Neural cell (in vitro differentiated cells): Measurements from ENCODE around the gene DHX40. TPM values are rescaled to one million over a fixed set of nuclear protein-coding genes. Genes with fewer than 3 reads are reported as not detected.

Experiments
- H2AFZ ChIP-seq: fragments of 200-600, 300-800 bp; sonication (generic), shearing (Covaris generic); 2 replicates; pipeline ENCODE4 v1.6.0; 2014; ENCODE audit warnings: low read depth, mild to moderate bottlenecking, antibody characterized with exemption, low read length, moderate library complexity
- H3F3A ChIP-seq: fragments of 200-600 bp; shearing (Covaris generic); 2 replicates; pipeline ENCODE4 v1.6.1; 2016; ENCODE audit warnings: mild to moderate bottlenecking, moderate library complexity, mixed read lengths, antibody characterized with exemption, low read length; ENCODE audit not compliant: insufficient read depth, poor library complexity, severe bottlenecking
- H3K27ac ChIP-seq: fragments of 200-600, 300-800 bp; sonication (generic), shearing (Covaris generic); 2 replicates; pipeline ENCODE4 v1.5.1; 2014; ENCODE audit warnings: mild to moderate bottlenecking, low read length, moderate library complexity
- H3K27me3 ChIP-seq: fragments of 300-800, 200-600 bp; sonication (generic), shearing (Covaris generic); 2 replicates; pipeline ENCODE4 v1.6.0; 2014; ENCODE audit warnings: mild to moderate bottlenecking, low read depth, low read length, moderate library complexity; ENCODE audit not compliant: insufficient read depth
- H3K36me3 ChIP-seq: fragments of 300-800, 200-600 bp; sonication (generic), shearing (Covaris generic); 2 replicates; pipeline ENCODE4 v1.5.1; 2014; ENCODE audit warnings: mild to moderate bottlenecking, antibody characterized with exemption, low read length, moderate library complexity; ENCODE audit not compliant: insufficient read depth
- H3K4me2 ChIP-seq: fragments of 300-800, 200-600 bp; sonication (generic), shearing (Covaris generic); 2 replicates; pipeline ENCODE4 v1.6.0; 2014; ENCODE audit warnings: mild to moderate bottlenecking, low read length
- H3K4me3 ChIP-seq: fragments of 300-800, 200-600 bp; sonication (generic), shearing (Covaris generic); 2 replicates; pipeline ENCODE4 v1.5.1; 2014; ENCODE audit warnings: mild to moderate bottlenecking, low read length, moderate library complexity
- H3K79me2 ChIP-seq: fragments of 200-600 bp; shearing (Covaris generic); replicated peaks from 2 replicates; pipeline ENCODE4 v1.6.0; 2014; ENCODE audit warnings: mild to moderate bottlenecking, low read length, moderate library complexity; ENCODE audit not compliant: insufficient read depth
- H3K9ac ChIP-seq: fragments of 300-800, 200-600 bp; sonication (generic), shearing (Covaris generic); 2 replicates; pipeline ENCODE4 v1.6.1; 2016; ENCODE audit warnings: mild to moderate bottlenecking, low read length, mixed read lengths
- H3K9me2 ChIP-seq: fragments of 200-600 bp; shearing (Covaris generic); 2 replicates; pipeline ENCODE4 v1.6.1; 2016; ENCODE audit warnings: mild to moderate bottlenecking, low read length, mixed read lengths; ENCODE audit not compliant: insufficient read depth
- H3K9me3 ChIP-seq: fragments of 200-600, 300-800 bp; sonication (generic), shearing (Covaris generic); 2 replicates; pipeline ENCODE4 v1.6.1; 2016; ENCODE audit warnings: mild to moderate bottlenecking, mixed run types, low read length, moderate library complexity, mixed read lengths
- H4K20me1 ChIP-seq: fragments of 200-600 bp; shearing (Covaris generic); 2 replicates; pipeline ENCODE4 v1.6.1; 2016; ENCODE audit warnings: mild to moderate bottlenecking, mixed run types; ENCODE audit not compliant: insufficient read depth
- EP300 ChIP-seq: fragments of 450-650 bp; conservative IDR thresholded peaks from 2 replicates; pipeline ENCODE4 v1.6.1; 2014; ENCODE audit warnings: antibody characterized with exemption, mild to moderate bottlenecking, moderate library complexity; ENCODE audit not compliant: poor library complexity, severe bottlenecking
- EZH2 ChIP-seq: fragments of 200-600, 300-800 bp; shearing (Covaris generic), sonication (generic); IDR thresholded peaks from 2 replicates; pipeline ENCODE4 v1.6.1; 2014; ENCODE audit warnings: antibody characterized with exemption, low read length, borderline replicate concordance, mild to moderate bottlenecking; ENCODE audit not compliant: insufficient read depth, poor library complexity, severe bottlenecking
- MXI1 ChIP-seq: fragments of 450-650 bp; conservative IDR thresholded peaks from 2 replicates; pipeline ENCODE4 v1.6.1; 2014; ENCODE audit warnings: antibody characterized with exemption, mild to moderate bottlenecking; ENCODE audit not compliant: poor library complexity, severe bottlenecking
- POLR2AphosphoS5 ChIP-seq: IDR thresholded peaks from 2 replicates; pipeline ENCODE4 v1.6.1; 2012
- RAD21 ChIP-seq: fragments of 450-650 bp; conservative IDR thresholded peaks from 2 replicates; pipeline ENCODE4 v1.6.1; 2014; ENCODE audit warnings: antibody characterized with exemption, mild to moderate bottlenecking, moderate library complexity
- REST ChIP-seq: IDR thresholded peaks from 2 replicates; pipeline ENCODE4 v1.6.1; 2012; ENCODE audit warnings: borderline replicate concordance
- SMC3 ChIP-seq: fragments of 450-650 bp; conservative IDR thresholded peaks from 2 replicates; pipeline ENCODE4 v1.6.1; 2014; ENCODE audit warnings: antibody characterized with exemption, mild to moderate bottlenecking, moderate library complexity; ENCODE audit not compliant: poor library complexity
- TAF1 ChIP-seq: IDR thresholded peaks from 2 replicates; pipeline ENCODE4 v1.6.1; 2012; ENCODE audit warnings: low read depth
- polyA plus RNA-seq: library from polyadenylated mRNA; depleted of rRNA; stranded (reverse); fragments of >200 nt; gene quantifications from 2 replicates; pipeline ENCODE4 v1.2.3, GENCODE V29; 2014

The DHX40 gene
- polyA plus RNA-seq, 1 donor from 2014 or later = 130 TPM

GRCh38 chr17:59641799-59642484 is 76.5 kb downstream of the DHX40 start:
- Histone ChIP-seq H2AFZ (no peak overlapping the region), H3K27ac (no peak overlapping the region), H4K20me1 (no peaks in the 10 kb centered on the region), H3K27me3 (no peaks in the 10 kb centered on the region), H3K36me3 (no peaks in the 10 kb centered on the region), H3K4me3 (no peak overlapping the region), H3K4me2 (no peak overlapping the region), H3K79me2 (peaks cover 39% of the 10 kb centered on the region), H3K9ac (no peak overlapping the region), H3K9me3 (no peaks in the 10 kb centered on the region), H3K9me2 (no peaks in the 10 kb centered on the region), H3F3A (no peaks in the 10 kb centered on the region)
- TF ChIP-seq POLR2AphosphoS5 (no peak), MXI1 (no peak), SMC3 (no peak), REST (no peak), EP300 (no peak), TAF1 (no peak)

GRCh38 chr17:59642565-59642964 is 77.2 kb downstream of the DHX40 start:
- Histone ChIP-seq H2AFZ (no peak overlapping the region), H3K36me3 (no peaks in the 10 kb centered on the region), H3K27ac (no peak overlapping the region), H3K9ac (no peak overlapping the region), H3K9me3 (no peaks in the 10 kb centered on the region), H3K79me2 (peaks cover 38% of the 10 kb centered on the region), H3K27me3 (no peaks in the 10 kb centered on the region), H3K4me2 (no peak overlapping the region), H3K4me3 (no peak overlapping the region), H3K9me2 (no peaks in the 10 kb centered on the region), H3F3A (no peaks in the 10 kb centered on the region), H4K20me1 (no peaks in the 10 kb centered on the region)
- TF ChIP-seq MXI1 = no peak
- TF ChIP-seq EP300 = no peak
- no peak for TF ChIP-seq RAD21

GRCh38 chr17:59643159-59644140 is 78.0 kb downstream of the DHX40 start:
- TF ChIP-seq EZH2 (no peak), MXI1 (no peak), RAD21 (no peak)
- Histone ChIP-seq H3K9ac (no peak overlapping the region), H4K20me1 (no peaks in the 10 kb centered on the region), H2AFZ (no peak overlapping the region), H3F3A (no peaks in the 10 kb centered on the region), H3K27me3 (no peaks in the 10 kb centered on the region), H3K27ac (no peak overlapping the region), H3K79me2 (peaks cover 33% of the 10 kb centered on the region), H3K4me2 (no peak overlapping the region), H3K36me3 (no peaks in the 10 kb centered on the region), H3K9me2 (no peaks in the 10 kb centered on the region), H3K9me3 (no peaks in the 10 kb centered on the region), H3K4me3 (no peak overlapping the region)
